Right cardiac atrium (tissue), 5 donors: ENCODE measurements around the gene BACE2. TPM values are rescaled to one million over a fixed set of nuclear protein-coding genes. Genes with fewer than 3 reads are reported as not detected.
A peak's percentile ranks its signal among the peaks of the same experiment; 100 is the strongest.
"Not testable (repeated sequence)": the region's sequence is repeated elsewhere in the genome, so short reads cannot be mapped to it uniquely, and the experiment has no call there.

ENCODE experiments used
- ATAC-seq, 2 donors: fragments of 200-7000 bp; cut with Tn5 transposase; one replicate each; pipeline versions ENCODE4 v1.8.0 to v1.9.1; 2020; ENCODE audit warnings: moderate library complexity in 2 of 2, mild to moderate bottlenecking in 1 of 2
- DNase-seq, 3 donors: peaks; one replicate each; pipeline ENCODE4 v3.0.0-alpha.2; 2020
- H3K27ac ChIP-seq: one replicate; pipeline ENCODE4 v1.5.1; 2013; ENCODE audit warnings: mild to moderate bottlenecking, low read length, control low read depth, moderate library complexity
- H3K27me3 ChIP-seq: one replicate; pipeline ENCODE4 v1.6.1; 2013; ENCODE audit not compliant: control insufficient read depth, insufficient read depth
- H3K4me1 ChIP-seq: one replicate; pipeline ENCODE4 v1.6.1; 2013; ENCODE audit warnings: low read length; ENCODE audit not compliant: control insufficient read depth, insufficient read depth
- H3K4me3 ChIP-seq: one replicate; pipeline ENCODE4 v1.5.1; 2013; ENCODE audit warnings: low read length, control low read depth
- H3K9me3 ChIP-seq: one replicate; pipeline ENCODE4 v1.6.1; 2013; ENCODE audit warnings: low read length; ENCODE audit not compliant: control insufficient read depth
- WGBS: extraction: QIAGEN DNeasy Blood & Tissue Kit; methylation state at CpG from one replicate; pipeline ENCODE4 v1.1.7; 2013; 5-methylcytosine and 5-hydroxymethylcytosine counted together
- intact Hi-C, 4 donors: fragments of 100-400 bp; cut with DNase I; formaldehyde crosslinking; loops; one replicate each; pipeline versions ENCODE4 v1.11.0 to v1.14.0; 2022 to 2023
- polyA plus RNA-seq: library from polyadenylated mRNA; stranded (reverse); fragments of 200-250 nt; gene quantifications from one replicate; pipeline ENCODE4 v1.2.3, GENCODE V29; 2013
- total RNA-seq, 4 donors: library from RNA; stranded (reverse); fragmentation: NEBNext Ultra II Directional; extraction: Animal tissue kit (Norgen Biotek cat#: 25700); gene quantifications; one replicate each; pipeline ENCODE4 v1.2.1, GENCODE V29; 2021
- donor health status: healthy with polysubstance abuse.
- donor health status: DM: no; HTN: yes; CAD: no.
- donor health status: DM: no; HTN: no; CAD: no.
- donor health status: DM: no; HTN: yes; CAD: no; lungs with severe emphysema.
- donor health status: DM: yes; HTN: yes; CAD: no.

Gene BACE2
- total and polyA plus RNA-seq, 5 donors: 11.7 to 34.0 (median 26.6) TPM

- WGBS: 84% methylated on average over 9 of the region's 9 CpGs
- Histone ChIP-seq H3K9me3 (no peaks in the 10 kb centered on the region), H3K4me1 (peaks cover 3% of the 10 kb centered on the region), H3K27ac (no peak overlapping the region), H3K4me3 (no peak overlapping the region), H3K27me3 (no peaks in the 10 kb centered on the region)
- peak; percentile 32 to 48 for ATAC-seq
- DNase-seq: no peak
- intact Hi-C loops: no loop called here
Measured at GRCh38 chr21:41186755-41187536, 19.0 kb downstream of the BACE2 start.

GRCh38 chr21:41187537-41188025 is 19.6 kb downstream of the BACE2 start:
- 86% methylated on average over 6 of the region's 6 CpGs for WGBS
- H3K9me3 ChIP-seq: no peaks in the 10 kb centered on the region
- H3K4me3 ChIP-seq: no peak overlapping the region
- DNase-seq: no peak
- intact Hi-C loops: no loop called here
- ATAC-seq: no peak
- H3K27ac ChIP-seq: no peak overlapping the region
- peaks cover 5% of the 10 kb centered on the region for H3K4me1 ChIP-seq
- H3K27me3 ChIP-seq: no peaks in the 10 kb centered on the region

- Histone ChIP-seq H3K4me1 (peaks cover 8% of the 10 kb centered on the region), H3K27ac (no peak overlapping the region), H3K27me3 (no peaks in the 10 kb centered on the region), H3K4me3 (no peak overlapping the region), H3K9me3 (no peaks in the 10 kb centered on the region)
- ATAC-seq (no peak), DNase-seq (no peak)
- intact Hi-C loops: no loop called here
- WGBS: 94% methylated on average over 6 of the region's 6 CpGs
Measured at GRCh38 chr21:41188486-41189149, 20.7 kb downstream of the BACE2 start.

- DNase-seq (no peak), ATAC-seq (no peak)
- intact Hi-C loops: no loop called here
- H3K27ac ChIP-seq: no peak overlapping the region
- no peaks in the 10 kb centered on the region for H3K27me3 ChIP-seq
- peaks cover 9% of the 10 kb centered on the region for H3K4me1 ChIP-seq
- 98% methylated on average over 1 of the region's 1 CpG for WGBS
- H3K4me3 ChIP-seq: no peak overlapping the region
- H3K9me3 ChIP-seq: no peaks in the 10 kb centered on the region
Measured at GRCh38 chr21:41189150-41189745, 21.3 kb downstream of the BACE2 start.

- H3K27ac ChIP-seq, H3K9me3 ChIP-seq, H3K27me3 ChIP-seq, DNase-seq, H3K4me1 ChIP-seq, ATAC-seq, intact Hi-C loops, H3K4me3 ChIP-seq: not testable (repeated sequence)
- WGBS: 48% methylated on average over 4 of the region's 4 CpGs
Measured at GRCh38 chr21:41192552-41192951, 24.6 kb downstream of the BACE2 start.

GRCh38 chr21:41195311-41195710 is 27.4 kb downstream of the BACE2 start:
- ATAC-seq (no peak), DNase-seq (no peak)
- intact Hi-C loops: no loop called here
- Histone ChIP-seq H3K4me1 (peaks cover 9% of the 10 kb centered on the region), H3K27me3 (no peaks in the 10 kb centered on the region), H3K27ac (no peak overlapping the region), H3K4me3 (no peak overlapping the region), H3K9me3 (no peaks in the 10 kb centered on the region)
- WGBS: 89% methylated on average over 5 of the region's 5 CpGs

GRCh38 chr21:41196993-41197392 is 29.0 kb downstream of the BACE2 start:
- peaks cover 9% of the 10 kb centered on the region for H3K4me1 ChIP-seq
- 70% methylated on average over 5 of the region's 5 CpGs for WGBS

GRCh38 chr21:41197582-41197981 is 29.6 kb downstream of the BACE2 start:
- ATAC-seq (no peak), DNase-seq (no peak)
- 96% methylated on average over 2 of the region's 2 CpGs for WGBS
- H3K9me3 ChIP-seq: no peaks in the 10 kb centered on the region
- H3K27me3 ChIP-seq: no peaks in the 10 kb centered on the region
- H3K4me3 ChIP-seq: no peak overlapping the region
- H3K4me1 ChIP-seq: peaks cover 7% of the 10 kb centered on the region
- intact Hi-C loops: no loop called here
- H3K27ac ChIP-seq: no peak overlapping the region

More at GRCh38 chr21:41196993-41197392, 29.0 kb downstream of the BACE2 start:
- intact Hi-C loops: no loop called here
- Histone ChIP-seq H3K27me3 (no peaks in the 10 kb centered on the region), H3K4me3 (no peak overlapping the region), H3K27ac (no peak overlapping the region), H3K9me3 (no peaks in the 10 kb centered on the region)
- DNase-seq: no peak
- peak in 1 of 2 donors; percentile 29 for ATAC-seq

GRCh38 chr21:41198647-41199046 is 30.7 kb downstream of the BACE2 start:
- H3K9me3 ChIP-seq, intact Hi-C loops: not testable (repeated sequence)
- WGBS: 81% methylated on average over 5 of the region's 5 CpGs

GRCh38 chr21:41199123-41199522 is 31.2 kb downstream of the BACE2 start:
- Histone ChIP-seq H3K27me3 (no peaks in the 10 kb centered on the region), H3K4me1 (peaks cover 2% of the 10 kb centered on the region), H3K9me3 (no peaks in the 10 kb centered on the region), H3K4me3 (no peak overlapping the region), H3K27ac (no peak overlapping the region)
- peak; percentile 14 to 15 for ATAC-seq
- 78% methylated on average over 10 of the region's 10 CpGs for WGBS
- intact Hi-C loops: no loop called here
- peak in 1 of 3 donors; percentile 18 for DNase-seq

More at GRCh38 chr21:41198647-41199046, 30.7 kb downstream of the BACE2 start:
- H3K27ac ChIP-seq, H3K4me3 ChIP-seq, ATAC-seq, H3K27me3 ChIP-seq, H3K4me1 ChIP-seq, DNase-seq: not testable (repeated sequence)

GRCh38 chr21:41199588-41199987 is 31.6 kb downstream of the BACE2 start:
- H3K27ac ChIP-seq: no peak overlapping the region
- peaks cover 2% of the 10 kb centered on the region for H3K4me1 ChIP-seq
- DNase-seq (no peak), ATAC-seq (peak in 1 of 2 donors; percentile 68)
- H3K9me3 ChIP-seq: no peaks in the 10 kb centered on the region
- intact Hi-C loops: no loop called here
- WGBS: 72% methylated on average over 10 of the region's 10 CpGs
- no peak overlapping the region for H3K4me3 ChIP-seq
- H3K27me3 ChIP-seq: no peaks in the 10 kb centered on the region
